Stimulated activated CD4-positive, alpha-beta T cell treated with anti-CD3 and anti-CD28 coated beads, Interleukin-15, amount 100 ng/mL, for 1 hour (primary cell): Measurements from ENCODE around the gene KRT75.
"Not testable (repeated sequence)": the region's sequence is repeated elsewhere in the genome, so short reads cannot be mapped to it uniquely, and the experiment has no call there.

Experiments
- DNase-seq, 2 donors: peaks; one replicate each; pipeline ENCODE4 v3.0.0-alpha.2; 2020; ENCODE audit warnings: low read depth in 1 of 2, low spot score in 1 of 2

The KRT75 gene

GRCh38 chr12:52417740-52418139 lies 16.4 kb downstream of the KRT75 start:
- DNase-seq: no peak

DNA sequence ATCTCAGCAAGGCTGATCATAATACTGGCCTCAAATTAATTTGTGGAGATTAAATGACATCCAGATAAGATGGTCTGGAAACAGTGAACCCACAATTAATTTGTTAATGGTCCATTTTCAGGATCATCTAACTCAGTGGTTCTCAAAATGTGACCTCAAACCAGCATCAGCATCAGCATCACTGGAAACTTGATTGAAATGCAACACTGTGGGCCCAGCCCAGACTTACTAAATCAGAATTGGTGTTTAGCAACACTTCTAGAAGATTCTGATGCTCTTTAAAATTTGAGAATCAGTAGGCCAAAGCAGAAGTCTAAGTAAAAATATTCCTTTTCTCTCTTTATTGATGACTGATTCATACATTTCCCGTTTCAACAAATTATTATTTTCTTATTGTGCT lies 17.4 kb downstream of the KRT75 start:
- DNase-seq: no peak

GRCh38 chr12:52415870-52416750 lies 18.1 kb downstream of the KRT75 start:
- DNase-seq: no peak

- no peak for DNase-seq
These were observed 19.2 kb downstream of the KRT75 start for GRCh38 chr12:52414936-52415335.

- no peak for DNase-seq
These were observed 20.3 kb downstream of the KRT75 start for GRCh38 chr12:52413782-52414345.

DNA sequence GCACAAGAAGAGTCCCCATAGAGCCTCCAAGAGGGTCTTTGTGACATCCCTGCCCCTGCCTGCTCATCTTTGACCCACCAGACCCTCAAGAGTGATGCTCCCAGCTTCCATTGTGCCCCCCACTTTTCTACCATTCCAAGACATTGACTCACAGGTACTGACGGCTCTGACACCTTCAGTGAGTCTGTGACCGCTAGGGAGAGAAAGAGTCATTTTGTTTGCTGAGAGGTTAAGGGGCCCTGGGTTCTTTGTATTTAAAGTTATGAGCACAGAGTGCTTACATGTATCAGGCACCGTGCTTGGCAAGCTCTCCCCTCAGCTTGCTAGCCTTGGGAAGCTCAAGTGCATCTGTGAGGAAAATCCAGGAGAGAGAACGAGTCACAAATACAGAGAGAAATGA lies 21.0 kb downstream of the KRT75 start:
- DNase-seq: no peak

- DNase-seq: no peak
These were observed 22.4 kb downstream of the KRT75 start for GRCh38 chr12:52411815-52412214.

GRCh38 chr12:52410589-52411248 lies 23.5 kb downstream of the KRT75 start:
- DNase-seq: not testable (repeated sequence)

- DNase-seq: no peak
These were observed 26.3 kb downstream of the KRT75 start for GRCh38 chr12:52407918-52408317.

GRCh38 chr12:52405922-52406385 lies 28.2 kb downstream of the KRT75 start, which contains the start of gene KRT82:
TSS of gene KRT82 (minus strand) at chr12:52406335. CDS start at chr12:52406277, 58 bp downstream.
- DNase-seq: no peak

DNA sequence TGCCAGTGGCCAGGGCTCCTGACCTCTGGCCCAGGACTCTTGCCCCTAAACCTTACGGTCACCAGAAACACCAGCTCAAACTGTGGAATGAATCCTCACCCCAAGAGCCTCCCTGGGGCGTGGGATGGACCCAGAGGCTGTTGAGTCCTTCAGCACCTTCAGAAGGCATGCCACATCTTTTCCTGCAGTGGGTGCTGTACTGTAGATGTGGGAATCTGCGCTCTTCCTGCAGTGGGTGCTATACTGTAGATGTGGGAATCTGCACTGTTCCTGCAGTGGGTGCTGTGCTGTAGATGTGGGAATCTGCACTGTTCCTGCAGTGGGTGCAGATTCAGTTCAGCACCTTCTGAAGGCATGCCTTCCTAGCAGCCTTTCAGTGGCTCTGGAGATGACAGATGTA lies 29.2 kb downstream of the KRT75 start:
- DNase-seq: no peak

DNA sequence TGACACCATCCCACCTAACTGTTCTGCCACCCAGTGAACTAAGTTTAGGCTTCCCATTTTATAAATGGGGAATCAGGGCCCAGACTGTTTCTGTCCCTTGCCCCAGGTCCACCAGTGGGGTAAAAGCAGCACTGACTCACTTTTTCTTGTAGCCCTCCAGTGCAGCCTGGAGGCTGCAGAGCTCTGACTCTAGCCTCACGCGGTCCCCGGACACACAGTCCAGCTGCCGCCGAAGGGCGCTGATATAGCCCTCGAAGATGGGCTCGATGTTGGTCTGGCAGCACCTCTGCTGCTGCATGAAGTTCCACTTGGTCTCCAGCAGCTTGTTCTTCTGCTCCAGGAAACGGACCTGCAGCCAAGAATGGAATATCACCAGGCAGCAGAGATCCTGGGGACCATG lies 30.6 kb downstream of the KRT75 start:
- DNase-seq: no peak

- DNase-seq: no peak
These were observed 31.2 kb downstream of the KRT75 start for GRCh38 chr12:52402873-52403540.

- no peak for DNase-seq
These were observed 31.8 kb downstream of the KRT75 start for GRCh38 chr12:52402377-52402776.

- no peak for DNase-seq
These were observed 32.2 kb downstream of the KRT75 start for GRCh38 chr12:52401926-52402325.

DNA sequence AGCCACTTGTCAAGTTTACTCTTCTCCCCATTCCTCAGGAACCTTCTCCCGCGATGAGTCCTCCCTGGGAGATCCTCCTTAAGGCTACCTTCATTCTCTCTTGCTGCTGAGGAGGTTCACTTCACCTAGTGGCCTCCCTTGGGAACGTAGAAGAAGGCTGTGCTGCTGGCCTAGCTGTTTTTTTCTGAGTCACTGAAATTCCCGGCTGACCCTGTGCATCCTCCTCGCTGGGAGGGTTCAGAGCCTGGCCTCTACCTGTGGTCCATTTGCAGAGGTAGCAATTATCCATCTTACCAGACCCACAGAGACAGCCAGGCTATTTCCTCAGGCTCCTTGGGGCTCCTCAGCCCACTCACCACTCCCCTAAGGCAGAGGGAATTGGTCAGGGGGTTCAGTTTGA lies 32.6 kb downstream of the KRT75 start:
- no peak for DNase-seq

GRCh38 chr12:52400906-52401305 lies 33.3 kb downstream of the KRT75 start:
- DNase-seq: no peak

DNA sequence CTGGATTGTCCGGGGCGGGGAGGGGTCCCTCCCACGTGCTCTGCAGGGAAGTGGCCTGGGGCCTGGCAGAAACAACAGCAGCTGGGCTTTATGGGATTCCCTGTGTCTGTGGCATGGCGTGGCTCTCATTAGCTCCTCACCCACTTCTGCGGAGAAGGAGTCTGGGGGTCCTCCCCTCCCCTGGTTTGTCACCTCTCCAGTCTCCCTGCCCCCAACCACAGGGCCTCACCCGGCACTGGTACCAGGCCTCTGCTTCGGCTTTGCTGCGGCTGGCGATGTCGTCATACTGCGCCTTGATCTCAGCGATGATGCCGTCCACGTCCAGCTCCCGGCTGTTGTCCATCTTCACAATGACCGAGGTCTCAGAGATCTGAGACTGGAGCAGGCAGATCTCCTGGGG lies 34.4 kb downstream of the KRT75 start:
- DNase-seq: no peak

DNA sequence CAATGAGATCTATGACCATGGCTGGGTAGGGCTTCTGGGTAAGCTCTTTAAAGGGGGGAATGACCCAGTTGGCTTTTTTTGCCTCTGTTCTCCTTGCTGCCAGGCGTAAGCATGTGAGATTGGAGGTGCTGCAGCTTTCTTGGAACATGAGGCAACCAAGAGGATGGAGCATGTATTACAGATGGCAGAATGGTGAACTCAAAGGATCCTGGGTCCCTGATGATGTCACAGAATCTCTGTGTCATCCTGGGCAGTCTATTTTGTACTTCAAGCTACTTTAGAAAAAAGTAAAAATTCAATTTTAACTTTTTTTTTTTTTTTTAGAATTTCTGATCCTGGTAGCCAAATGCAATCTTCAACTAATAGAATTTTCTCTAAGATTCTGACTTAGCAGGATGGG lies 36.0 kb downstream of the KRT75 start:
- no peak for DNase-seq

DNA sequence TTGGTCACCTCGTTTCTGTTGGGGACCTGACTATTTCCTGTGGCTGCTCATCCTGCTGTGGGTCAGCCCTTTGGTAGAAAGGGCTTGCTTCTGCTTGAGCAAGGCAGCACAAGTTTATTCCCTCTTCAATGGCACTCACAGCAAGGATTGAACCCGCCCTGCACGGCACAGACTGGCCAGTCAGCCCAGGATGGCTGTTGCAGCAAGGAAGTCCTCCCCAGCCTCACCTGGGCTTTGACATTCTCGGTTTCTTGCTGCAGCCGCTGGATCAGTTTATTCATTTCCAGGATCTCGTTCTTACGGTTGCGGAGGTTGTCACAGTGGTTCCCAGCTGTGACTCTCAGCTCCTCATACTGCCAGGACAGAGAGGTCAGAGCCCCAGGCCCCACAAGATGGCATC lies 37.5 kb downstream of the KRT75 start:
- no peak for DNase-seq

- no peak for DNase-seq
These were observed 38.3 kb downstream of the KRT75 start for GRCh38 chr12:52395761-52396434.
